Stimulated activated CD4-positive, alpha-beta T cell treated with anti-CD3 and anti-CD28 coated beads, Interleukin-4, amount 100 ng/mL, for 48 hours (primary cell): ENCODE results near the gene NTRK2.

Experiments
- DNase-seq, 2 donors: peaks; one replicate each; pipeline ENCODE4 v3.0.0-alpha.2; 2020; ENCODE audit warnings: low read depth in 2 of 2

The NTRK2 gene

DNA sequence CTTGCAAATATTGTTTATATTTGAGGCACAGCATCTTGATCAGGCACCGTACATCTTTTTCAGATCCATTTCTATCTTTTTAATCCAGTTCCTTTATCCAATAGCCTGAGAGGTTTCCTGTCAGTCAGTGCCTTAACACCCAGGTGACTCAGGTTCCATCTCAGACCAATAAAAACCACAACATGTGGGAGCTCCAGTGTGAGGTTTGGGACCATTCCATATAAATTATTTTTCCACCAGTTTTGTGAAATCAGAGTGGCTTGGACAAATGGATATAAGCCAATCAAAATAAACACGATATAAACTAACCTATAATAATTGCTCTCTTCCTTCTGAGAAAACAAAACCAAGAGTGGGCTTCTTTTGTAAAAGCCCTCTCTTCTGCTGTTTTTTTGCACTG is 351.3 kb downstream of the NTRK2 start:
- DNase-seq: no peak

DNA sequence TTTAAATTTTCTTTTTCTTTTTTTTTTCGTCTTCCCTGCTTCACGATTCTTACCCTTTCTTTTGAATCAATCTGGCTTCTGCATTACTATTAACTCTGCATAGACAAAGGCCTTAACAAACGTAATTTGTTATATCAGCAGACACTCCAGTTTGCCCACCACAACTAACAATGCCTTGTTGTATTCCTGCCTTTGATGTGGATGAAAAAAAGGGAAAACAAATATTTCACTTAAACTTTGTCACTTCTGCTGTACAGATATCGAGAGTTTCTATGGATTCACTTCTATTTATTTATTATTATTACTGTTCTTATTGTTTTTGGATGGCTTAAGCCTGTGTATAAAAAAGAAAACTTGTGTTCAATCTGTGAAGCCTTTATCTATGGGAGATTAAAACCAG is 352.2 kb downstream of the NTRK2 start:
- no peak for DNase-seq

DNA sequence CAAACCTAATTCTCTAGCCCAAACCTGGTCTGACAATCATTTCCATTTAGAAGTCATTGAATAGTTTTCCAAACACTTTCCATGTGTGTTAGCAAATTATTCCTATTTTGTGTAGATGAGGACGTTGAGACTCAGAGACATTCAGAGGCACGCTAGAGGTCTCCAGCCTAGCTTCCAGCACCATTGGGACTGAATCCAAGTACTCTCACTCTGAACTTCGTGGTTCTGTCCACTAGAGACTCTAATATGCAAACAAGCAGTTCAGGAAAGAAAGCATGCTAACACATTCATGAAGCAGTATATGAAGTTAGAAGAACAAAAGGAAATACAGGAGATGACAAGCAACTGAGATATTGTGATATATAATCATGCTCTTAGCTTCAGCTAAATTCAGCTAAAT is 354.8 kb downstream of the NTRK2 start:
- DNase-seq: no peak

DNA sequence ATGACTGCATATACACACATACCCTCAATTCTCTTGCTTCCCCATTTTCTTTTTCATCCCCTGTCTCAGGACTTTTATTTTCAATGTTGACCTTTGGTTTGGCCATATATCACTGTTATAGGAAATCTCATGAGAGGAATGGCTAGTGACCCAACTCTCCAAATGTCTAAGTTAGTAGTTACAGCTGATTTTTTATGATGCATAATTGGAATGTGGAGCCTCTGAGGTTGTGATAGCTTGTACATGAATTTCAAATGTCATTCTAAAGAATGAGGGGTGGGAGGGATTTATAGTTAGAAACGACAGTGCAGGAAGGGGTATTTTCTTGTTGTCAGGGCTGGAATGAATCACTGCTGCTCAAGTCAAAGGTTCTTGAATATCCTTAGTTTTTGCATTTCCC is 356.1 kb downstream of the NTRK2 start:
- no peak for DNase-seq

DNA sequence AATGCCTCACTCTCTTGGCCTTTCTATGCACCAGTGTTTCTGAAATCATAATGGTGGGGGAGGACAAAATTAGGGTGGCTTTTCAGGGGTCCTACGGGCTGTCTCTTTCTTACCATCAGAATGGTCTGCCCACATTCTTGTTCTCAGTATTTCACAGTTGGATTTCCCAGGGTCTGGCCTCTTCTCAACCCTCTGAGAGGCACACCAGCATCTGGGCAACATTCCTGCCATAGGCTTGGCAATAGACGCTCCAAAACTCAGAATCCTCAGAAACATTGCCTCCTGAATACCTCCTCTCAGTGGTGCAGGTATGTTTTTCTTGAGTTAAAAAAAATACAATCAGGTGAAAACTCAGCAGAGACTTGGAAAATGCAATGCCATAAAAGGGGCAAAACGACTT is 358.3 kb downstream of the NTRK2 start:
- no peak for DNase-seq

DNA sequence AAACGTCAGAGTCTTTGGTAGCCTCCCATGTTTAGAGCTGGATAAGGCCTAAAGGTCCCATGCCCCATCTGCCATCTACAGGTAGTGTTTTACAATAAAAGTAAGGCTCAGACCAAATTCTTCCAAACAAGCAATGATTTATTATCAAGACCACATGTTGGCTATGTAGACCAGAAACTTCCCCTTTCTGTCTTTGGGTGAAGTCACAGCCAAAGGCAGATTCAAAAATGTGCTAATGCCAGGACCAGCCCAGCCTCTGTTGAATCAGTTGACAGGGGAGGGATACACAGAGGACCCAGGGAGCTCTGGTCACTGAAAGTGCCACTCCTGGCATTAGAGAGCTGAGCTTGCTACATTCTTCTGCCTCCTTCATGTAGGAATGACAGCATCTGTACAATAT is 360.8 kb downstream of the NTRK2 start:
- DNase-seq: no peak

DNA sequence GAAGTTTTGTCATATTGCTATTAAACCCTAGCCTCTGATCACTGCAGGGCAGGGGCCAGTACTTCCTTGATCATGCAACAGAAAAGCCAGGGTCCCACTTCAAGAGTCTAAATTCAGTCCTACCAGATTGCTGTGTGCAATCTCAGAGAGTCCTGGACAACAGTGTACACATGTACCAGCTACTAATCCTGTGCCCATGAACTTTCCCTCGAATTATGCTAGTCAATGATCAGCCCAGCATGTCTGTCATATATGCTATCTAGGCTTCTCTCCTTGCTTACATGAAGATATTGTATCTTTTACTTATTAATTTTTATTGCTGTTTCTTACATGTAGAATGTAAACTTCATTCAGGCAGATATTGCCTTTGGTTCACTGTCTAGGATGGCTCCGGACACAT is 367.0 kb downstream of the NTRK2 start:
- DNase-seq: no peak

DNA sequence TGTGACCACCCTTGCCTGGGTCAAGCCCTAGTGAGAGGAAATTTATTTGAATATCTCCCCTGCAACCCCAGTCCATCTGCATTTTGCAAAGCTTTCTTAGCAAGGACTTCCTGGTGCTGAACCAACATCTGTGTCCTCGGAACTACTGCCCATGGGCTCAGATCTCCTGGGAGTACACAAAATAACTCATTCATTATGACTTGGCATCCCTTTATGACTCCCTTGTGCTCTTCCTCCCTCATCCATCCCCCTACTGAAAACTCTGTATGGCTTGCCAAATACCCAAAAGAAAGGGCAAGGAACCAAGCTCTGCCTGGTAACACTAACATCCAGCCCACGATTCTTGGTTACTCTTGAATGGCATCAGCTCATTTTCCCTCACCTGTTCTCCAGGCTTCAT is 368.5 kb downstream of the NTRK2 start:
- DNase-seq: no peak

DNA sequence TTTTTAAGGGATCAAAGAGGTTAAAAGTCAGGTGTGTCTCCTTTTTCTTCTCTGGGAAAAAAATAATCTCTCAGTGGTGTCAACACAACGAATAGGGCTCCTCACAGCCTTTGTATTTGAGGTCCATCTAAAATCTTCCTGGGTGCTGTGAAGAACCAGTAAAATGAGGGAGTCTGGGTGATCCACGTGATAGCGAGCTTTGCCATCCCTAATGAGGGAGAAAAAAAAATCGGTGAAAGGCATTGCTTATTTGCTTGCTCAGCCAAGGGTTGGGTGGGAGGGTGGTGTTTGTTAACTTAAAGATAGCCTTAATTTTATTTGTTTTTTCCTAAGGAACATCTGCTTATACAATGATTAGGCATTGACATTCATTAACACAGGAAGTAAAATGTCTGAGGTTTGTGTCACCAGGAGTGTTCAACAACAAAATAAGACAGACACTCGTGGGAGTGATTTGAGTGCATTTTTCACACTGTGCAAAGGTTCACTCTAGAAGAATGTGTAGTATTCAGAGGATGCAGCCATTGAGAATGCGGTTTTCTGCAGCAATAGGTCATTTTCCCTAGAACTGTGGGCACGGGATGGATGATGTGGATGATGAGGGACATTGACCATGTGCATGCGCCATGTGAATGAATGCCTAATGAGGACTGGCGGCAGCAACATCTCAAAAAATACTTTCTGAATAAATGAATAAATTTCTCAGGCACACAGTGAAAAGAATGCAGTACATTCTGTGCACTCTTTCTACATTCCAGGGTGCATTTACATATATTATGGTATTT is 369.5 kb downstream of the NTRK2 start:
- DNase-seq: no peak

DNA sequence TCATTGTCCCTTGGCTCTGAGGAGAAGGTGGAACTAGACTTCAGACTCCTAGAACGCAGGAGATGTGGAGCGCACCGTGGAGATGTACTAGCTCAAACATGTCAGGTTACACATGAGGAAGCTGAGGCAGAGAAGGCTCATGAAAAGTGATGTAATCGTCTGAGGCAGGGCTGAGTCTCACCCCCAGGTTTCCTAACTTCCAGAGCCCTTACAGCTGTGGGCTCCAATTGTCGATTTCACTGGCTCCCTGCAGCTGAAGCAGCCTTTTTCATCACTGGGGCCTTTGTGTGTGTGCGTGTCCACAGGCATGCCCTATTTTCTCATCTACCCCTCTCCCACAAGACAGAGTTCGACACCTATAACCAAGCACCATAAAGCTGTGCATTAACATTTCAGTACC is 370.6 kb downstream of the NTRK2 start:
- DNase-seq: no peak

DNA sequence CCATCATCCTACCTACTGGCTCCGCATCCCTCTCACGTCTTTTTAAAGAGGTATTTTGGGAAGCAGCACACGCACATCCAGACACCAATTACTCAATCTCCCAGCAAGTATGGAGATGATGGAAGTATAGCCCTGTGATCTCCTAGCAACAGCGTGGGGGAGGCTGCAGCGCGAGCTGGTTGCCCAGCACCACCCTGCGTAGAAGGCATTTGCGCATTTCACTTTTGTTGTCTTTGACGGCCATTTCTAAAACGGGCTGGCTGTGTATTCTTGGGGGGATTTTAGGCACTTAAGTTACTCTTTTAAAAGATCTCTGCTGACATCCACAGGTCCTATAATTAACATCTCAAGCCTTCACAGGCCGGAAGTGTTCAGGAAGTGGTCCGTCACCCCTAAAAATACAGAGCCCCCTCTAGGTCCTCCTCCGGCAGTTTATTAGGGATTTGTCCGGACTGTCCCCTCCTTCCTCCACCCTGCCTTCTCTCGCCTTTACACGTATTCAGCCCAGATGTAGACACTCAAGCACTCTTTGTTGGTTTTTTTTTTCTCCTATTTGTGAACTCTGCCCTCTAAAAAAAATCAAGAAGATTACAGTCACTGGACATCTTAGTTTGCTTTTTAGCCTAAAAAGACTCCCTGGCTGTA is 371.4 kb downstream of the NTRK2 start:
- no peak for DNase-seq

DNA sequence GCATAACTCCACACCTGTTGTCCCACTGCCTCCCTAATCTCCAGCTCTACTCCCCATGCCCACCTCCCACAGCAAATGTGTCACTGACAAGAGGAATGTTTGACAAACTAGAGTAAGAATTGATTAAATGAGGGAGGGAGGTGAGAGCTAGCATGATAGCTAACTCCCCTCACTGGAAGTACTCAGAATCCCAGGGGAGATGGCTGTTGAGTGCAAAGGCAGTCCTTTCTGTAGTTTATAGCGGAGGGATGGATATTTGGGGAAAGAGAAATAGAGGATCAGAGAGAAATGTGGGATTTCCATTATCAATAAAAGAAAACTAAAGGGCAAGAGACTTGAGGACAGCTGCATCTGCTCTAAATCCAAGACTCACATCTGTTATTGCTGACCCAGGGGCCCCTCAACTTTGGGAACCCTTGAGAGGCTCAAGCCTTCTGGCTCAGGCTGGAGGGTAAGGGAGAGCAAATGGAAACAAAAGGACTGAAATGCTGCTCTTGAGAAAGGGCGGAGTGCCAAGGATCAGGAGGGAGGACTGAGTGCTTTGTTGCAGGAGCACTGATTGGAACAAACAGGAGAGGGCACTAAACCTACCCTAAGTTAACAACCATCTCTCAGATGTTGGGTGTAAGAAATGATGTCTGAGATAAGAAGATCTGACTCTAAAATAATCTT is 372.1 kb downstream of the NTRK2 start:
- DNase-seq: no peak

DNA sequence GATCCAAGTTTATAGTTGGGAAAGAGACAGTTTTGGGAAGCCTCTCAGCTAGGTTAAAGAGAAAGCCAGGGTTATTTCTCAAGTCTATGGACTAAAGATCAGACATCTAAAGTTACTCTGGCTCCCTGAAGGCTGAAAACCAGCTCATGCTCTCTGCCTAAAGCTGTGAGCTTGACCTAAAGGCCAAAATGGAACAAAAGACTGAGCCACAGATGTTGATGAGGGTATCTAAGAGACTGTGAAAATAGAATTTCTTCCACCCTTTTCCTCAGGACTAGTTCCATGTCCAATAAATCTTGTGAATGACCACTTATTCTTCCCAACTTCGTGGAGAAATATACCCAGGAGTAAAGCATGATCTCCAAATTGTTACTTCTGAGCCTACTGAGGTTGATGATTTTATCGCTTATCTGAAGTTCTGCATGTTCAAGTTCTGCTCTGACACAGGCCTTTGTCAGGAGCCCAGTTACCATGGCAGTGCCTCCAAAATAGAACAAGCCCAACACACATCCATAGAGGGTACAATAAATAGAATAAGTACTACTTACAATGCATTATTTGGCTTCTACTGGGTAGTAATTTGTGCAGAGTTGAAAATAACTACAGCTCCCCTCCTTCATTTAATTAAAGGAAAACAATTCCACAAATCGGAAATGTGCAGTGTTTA is 373.6 kb downstream of the NTRK2 start:
- DNase-seq: no peak

DNA sequence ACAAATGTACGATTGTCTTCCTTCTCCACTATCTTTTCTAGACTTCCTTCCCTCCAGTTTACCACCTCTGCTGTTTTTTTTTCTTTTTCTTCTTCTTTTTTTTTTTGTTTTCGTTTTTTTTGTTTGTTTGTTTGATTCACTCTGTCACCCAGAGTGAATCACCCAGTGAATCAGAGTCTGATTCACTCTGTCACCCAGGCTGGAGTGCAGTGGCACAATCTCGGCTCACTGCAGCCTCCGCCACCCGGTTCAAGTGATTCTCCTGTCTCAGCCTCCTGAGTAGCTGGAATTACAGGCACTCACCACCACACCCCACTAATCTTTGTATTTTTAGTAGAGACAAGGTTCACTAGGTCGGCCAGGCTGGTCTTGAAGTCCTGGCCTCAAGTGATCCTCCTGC is 375.7 kb downstream of the NTRK2 start:
- no peak for DNase-seq

DNA sequence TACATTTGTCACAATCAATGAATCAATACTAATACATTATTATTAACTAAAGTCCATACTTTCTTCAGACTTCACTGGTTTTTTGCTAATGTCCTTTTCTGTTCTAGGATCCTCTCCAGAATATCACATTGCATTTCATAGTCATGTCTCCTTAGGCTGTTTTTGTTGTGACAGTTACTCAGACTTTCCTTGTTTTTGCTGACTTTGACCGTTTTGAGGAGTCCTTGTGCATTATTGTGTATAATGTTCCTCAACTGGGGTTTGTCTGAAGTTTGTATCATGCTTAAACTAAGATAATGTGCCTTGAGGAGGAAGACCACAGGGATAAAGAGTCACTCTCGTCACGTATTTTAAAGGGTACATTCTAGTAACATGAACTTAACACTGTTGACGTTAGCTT is 376.9 kb downstream of the NTRK2 start:
- DNase-seq: no peak

DNA sequence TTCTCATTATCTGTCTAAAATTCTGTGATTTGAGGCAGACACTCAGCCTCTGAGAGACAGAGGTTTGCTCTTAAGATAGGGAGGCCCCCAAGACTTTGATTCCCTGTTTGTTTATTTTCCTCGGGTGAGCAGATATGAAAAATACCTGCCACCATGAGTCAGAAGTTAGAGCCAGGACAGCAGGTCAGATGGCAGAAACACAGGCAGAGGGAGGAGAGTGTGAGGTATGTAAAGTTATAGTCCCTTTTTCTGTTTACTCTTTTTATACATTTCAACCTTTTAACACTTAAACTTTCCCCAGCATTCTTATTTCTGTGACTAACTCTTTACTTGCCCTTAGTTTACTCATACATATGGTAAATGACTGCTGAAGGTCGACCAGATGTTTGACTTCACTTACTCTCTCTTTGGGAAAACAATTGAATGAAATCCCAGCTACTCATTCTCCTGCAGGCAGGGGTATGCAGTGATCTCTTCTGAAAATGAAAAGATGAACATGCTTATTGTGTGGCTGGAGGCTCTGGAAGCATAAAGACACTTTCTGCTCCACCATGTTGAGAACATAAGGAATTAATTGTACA is 383.8 kb downstream of the NTRK2 start:
- DNase-seq: no peak

DNA sequence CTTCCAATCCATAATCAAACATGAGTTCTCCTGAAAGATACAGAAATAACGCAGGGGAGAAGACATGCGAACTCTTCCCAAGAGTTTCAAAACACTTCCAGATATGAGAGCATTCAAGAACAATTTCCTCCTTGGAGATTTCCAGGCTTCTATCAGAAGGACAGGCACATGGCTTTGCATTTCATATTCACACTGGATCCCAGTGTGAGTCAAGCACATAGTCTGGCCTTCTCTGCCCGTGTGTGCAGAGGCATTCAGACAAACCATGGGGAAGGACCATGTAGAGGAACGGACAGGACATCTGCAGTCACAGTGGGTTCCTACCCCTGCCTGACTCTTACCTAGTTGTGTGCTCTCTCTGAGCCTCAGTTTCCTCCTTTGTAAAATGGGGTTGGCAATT is 384.5 kb downstream of the NTRK2 start:
- DNase-seq: no peak

DNA sequence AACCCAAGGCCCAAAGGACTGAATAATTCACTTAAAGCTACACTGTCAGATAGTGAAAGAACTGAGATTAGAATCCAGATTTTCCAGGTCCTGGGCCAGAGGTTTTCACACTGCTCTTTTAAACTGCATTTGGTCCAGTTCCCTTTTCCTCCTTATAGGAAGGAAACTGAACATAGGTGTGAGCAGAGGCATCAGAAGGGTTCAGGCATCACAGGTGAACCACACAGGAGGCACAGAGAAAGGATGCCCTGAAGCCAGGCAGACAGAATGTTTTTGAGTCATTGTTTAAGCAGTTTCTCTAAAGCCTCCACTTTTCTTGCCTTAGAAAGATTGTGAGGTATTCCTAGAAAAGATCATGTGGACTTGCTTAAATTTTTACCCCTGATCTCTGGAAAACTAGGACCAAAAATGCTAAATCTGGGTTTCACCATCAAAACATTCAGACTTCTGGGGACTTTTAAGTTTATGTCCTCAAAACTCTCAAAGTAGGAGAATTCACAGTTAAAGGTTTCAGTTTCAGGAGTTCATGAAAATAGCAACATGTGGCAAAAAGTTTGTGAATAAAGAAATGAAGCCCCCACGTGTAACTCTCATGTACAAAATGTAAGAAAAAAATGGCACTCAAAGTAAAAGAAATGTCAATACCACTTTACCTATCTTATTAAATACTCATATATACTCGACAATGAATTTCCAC is 386.1 kb downstream of the NTRK2 start:
- DNase-seq: no peak

DNA sequence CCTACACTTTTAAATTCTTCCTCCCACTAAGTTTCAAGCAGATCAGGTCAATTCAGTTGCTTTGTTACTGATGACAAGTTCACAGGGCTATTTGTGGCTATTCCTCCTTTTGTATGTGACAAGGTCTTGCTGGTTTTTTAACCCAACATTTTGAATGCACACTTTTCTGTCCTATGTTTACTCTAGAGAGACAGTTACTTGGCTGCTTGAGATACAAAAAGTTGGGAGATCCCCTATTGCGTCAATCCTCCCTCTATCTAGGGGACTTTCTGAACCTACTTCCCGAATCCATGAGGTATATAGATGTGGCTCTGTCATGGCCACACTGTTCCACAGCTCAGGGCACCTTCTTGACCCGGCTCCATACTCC is 386.7 kb downstream of the NTRK2 start:
- DNase-seq: no peak

DNA sequence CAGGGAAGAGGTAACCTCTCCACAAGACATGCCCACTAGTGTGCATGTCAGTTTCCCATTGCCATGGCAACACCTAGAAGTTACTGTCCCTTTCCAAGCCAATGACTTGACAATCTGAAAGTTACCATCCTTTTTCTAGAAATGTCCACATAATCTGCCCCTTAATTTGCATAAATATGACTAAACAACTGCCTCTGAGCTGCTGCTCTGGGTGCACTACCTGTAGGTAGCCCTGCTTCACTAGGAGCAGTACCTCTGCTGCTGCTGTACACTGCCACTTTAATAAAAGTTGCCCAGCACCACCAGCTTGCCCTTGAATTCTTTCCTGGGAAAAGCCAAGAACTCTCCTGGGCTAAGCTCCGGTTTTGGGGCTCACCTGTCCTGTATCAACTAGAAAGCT is 392.4 kb downstream of the NTRK2 start:
- DNase-seq: no peak

DNA sequence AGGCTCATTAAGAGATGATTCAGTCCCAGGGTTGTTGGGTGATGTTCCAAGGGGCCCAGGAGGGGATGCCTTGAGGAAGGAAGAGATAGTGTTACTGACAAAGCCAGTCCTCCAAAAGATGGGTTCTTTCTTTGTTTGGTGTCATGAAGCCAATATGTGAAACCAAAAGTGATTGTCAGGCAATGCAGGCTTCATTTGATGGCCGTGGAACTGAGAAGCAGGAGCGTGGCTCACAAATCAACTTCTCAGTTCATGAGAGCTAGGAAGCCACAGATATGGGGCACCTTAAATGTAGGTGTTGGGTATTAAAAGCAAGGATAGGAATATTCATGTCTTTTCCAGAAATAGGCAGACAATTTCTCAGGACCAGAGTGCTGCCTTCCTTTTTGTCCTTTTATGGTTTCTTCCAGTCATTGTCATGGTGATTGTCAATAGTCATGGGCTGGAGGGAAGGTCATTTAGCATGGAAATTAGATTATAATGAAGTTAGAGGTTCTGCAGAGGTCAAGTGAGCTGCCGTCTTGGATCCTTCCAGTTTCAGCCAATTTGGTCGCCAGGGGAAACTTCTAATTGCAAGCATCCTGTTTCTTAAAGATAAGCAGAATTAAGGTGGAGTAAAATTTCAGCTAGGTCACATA is 393.0 kb downstream of the NTRK2 start:
- no peak for DNase-seq
